Pancreas (tissue), 10 donors: ENCODE data around the gene AP1M2. TPM values are rescaled to one million over a fixed set of nuclear protein-coding genes. Genes with fewer than 3 reads are reported as not detected.
A peak's percentile ranks its signal among the peaks of the same experiment; 100 is the strongest.

ENCODE experiments used
- ATAC-seq, 4 donors: fragments of 200-7000 bp; cut with Tn5 transposase; one replicate each; pipeline versions ENCODE4 v1.8.0 to v1.9.1; 2020; ENCODE audit warnings: mild to moderate bottlenecking in 4 of 4, moderate library complexity in 4 of 4
- DNase-seq, 6 donors: peaks; one replicate each; pipeline ENCODE4 v3.0.0-alpha.2; 2020
- FAIRE-seq: peaks from 2 replicates; lab custom pipeline; 2012; peaks lifted over from hg19 to GRCh38; lab: Jason Lieb, UNC
- H3K27ac ChIP-seq, 4 donors: fragments of 200-600 bp; sonication (generic); 1 replicate in 3 of 4; 2 replicates in 1 of 4; pipeline versions ENCODE4 v1.5.0 to v1.8.0; 2020
- H3K27me3 ChIP-seq, 4 donors: fragments of 200-600 bp; one replicate each; pipeline ENCODE4 v1.8.0; 2021
- H3K36me3 ChIP-seq, 3 donors: fragments of 200-600 bp; sonication (generic) in 1 of 3; one replicate each; pipeline versions ENCODE4 v1.5.0 to v1.8.0; 2020 to 2021
- H3K4me1 ChIP-seq, 3 donors: fragments of 200-600 bp; one replicate each; pipeline ENCODE4 v1.8.0; 2021
- H3K4me3 ChIP-seq, 4 donors: fragments of 200-600 bp; sonication (generic) in 2 of 4; one replicate each; pipeline versions ENCODE4 v1.5.0 to v1.8.0; 2020 to 2021
- H3K9me3 ChIP-seq, 4 donors: fragments of 200-600 bp; one replicate each; pipeline ENCODE4 v1.8.0; 2021
- WGBS, 2 donors: extraction: QIAGEN DNeasy Blood & Tissue Kit; methylation state at CpG; one replicate each; pipeline ENCODE4 v1.1.7; 2013; 5-methylcytosine and 5-hydroxymethylcytosine counted together
- intact Hi-C, 3 donors: fragments of 100-400 bp; cut with DNase I; formaldehyde crosslinking; loops; one replicate each; pipeline versions ENCODE4 v1.11.1 to v1.14.2; 2022
- polyA plus RNA-seq, 2 donors: library from polyadenylated mRNA; stranded (reverse); fragments of 200-250 nt; gene quantifications; one replicate each; pipeline ENCODE4 v1.2.3, GENCODE V29; 2013
- total RNA-seq, 6 donors: library from RNA; stranded (reverse); fragmentation: NEBNext Ultra II Directional in 4 of 6; extraction: Animal tissue kit (Norgen Biotek cat#: 25700) in 4 of 6; gene quantifications; one replicate each; pipeline versions ENCODE4 v1.2.1 to v1.2.4, GENCODE V29; 2021 to 2023
- TF ChIP-seq, protein P1 (sequence below), 4 donors: fragments of 200-600 bp; sonication (generic) in 3 of 4; IDR thresholded peaks; one replicate each; pipeline versions ENCODE4 v1.5.0 to v1.8.0; 2021; ENCODE audit warnings: antibody characterized with exemption in 4 of 4
- donor health status: healthy with polysubstance abuse.
- donor health status: DM: no; HTN: no; CAD: no; lungs with moderate emphysema.
- donor health status: DM: no; HTN: no; CAD: no.
- donor health status: control.
- donor health status: control.
- donor health status: Bipolar disorder and iron deficiency.
- donor health status: DM: yes; HTN: yes; CAD: no.
- donor health status: DM: no; HTN: no; CAD: no.
- donor health status: DM: no; HTN: no; CAD: no.
- donor health status: DM: yes; HTN: yes; CAD: no.

AP1M2 gene
- total and polyA plus RNA-seq, 8 donors, result 32.2 to 57.6 (median 44.0) TPM

- DNase-seq (no peak), FAIRE-seq (no peak), ATAC-seq (no peak)
- H3K27me3 ChIP-seq, result no peaks in the 10 kb centered on the region
- no peak overlapping the region for H3K4me3 ChIP-seq
- intact Hi-C loops, result loop anchor here in 2 of 3 donors (2.0 to 5.0 kb wide), 2 partner anchors 59 to 64 kb away; no protein-coding TSS in a partner anchor
- 78 to 81% methylated on average over 9 of the region's 9 CpGs for WGBS, 2 donors
- no peaks in the 10 kb centered on the region for H3K9me3 ChIP-seq
- H3K27ac ChIP-seq, result no peak overlapping the region
- no peaks in the 10 kb centered on the region for H3K36me3 ChIP-seq
- TF ChIP-seq, protein P1, sequence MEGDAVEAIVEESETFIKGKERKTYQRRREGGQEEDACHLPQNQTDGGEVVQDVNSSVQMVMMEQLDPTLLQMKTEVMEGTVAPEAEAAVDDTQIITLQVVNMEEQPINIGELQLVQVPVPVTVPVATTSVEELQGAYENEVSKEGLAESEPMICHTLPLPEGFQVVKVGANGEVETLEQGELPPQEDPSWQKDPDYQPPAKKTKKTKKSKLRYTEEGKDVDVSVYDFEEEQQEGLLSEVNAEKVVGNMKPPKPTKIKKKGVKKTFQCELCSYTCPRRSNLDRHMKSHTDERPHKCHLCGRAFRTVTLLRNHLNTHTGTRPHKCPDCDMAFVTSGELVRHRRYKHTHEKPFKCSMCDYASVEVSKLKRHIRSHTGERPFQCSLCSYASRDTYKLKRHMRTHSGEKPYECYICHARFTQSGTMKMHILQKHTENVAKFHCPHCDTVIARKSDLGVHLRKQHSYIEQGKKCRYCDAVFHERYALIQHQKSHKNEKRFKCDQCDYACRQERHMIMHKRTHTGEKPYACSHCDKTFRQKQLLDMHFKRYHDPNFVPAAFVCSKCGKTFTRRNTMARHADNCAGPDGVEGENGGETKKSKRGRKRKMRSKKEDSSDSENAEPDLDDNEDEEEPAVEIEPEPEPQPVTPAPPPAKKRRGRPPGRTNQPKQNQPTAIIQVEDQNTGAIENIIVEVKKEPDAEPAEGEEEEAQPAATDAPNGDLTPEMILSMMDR (IDR thresholded peaks at IDR 0.05), result no peak
- H3K4me1 ChIP-seq, result no peaks in the 10 kb centered on the region
Measured at GRCh38 chr19:10583036-10583776, 3.9 kb downstream of the AP1M2 start.

DNA sequence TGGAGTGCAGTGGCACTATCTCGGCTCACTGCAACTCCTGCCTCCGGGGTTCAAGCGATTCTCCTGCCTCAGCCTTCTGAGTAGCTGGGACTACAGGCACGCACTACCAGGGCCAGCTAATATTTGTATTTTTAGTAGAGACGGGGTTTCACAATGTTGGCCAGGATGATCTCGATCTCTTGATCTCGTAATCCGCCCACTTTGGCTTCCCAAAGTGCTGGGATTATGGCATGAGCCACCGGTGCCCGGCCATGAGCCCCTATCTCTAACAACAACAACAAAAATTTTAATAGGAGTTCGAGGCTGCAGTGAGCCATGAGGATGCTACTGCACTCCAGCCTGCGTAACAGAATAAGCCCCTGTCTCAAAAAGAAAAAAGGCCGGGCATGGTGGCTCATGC lies 5.0 kb downstream of the AP1M2 start:
- 87 to 89% methylated on average over 13 of the region's 13 CpGs for WGBS, 2 donors
- Histone ChIP-seq H3K36me3 (peaks cover 0 to 7% (median 0%) of the 10 kb centered on the region in 3 donors), H3K27ac (no peak overlapping the region), H3K4me1 (no peaks in the 10 kb centered on the region), H3K4me3 (no peak overlapping the region), H3K27me3 (no peaks in the 10 kb centered on the region), H3K9me3 (no peaks in the 10 kb centered on the region)
- DNase-seq (no peak), FAIRE-seq (no peak), ATAC-seq (no peak)
- TF ChIP-seq, protein P1 (IDR thresholded peaks at IDR 0.05), result no peak
- intact Hi-C loops, result loop anchor here in 2 of 3 donors (2.0 to 5.0 kb wide), 2 partner anchors 60 to 65 kb away; no protein-coding TSS in a partner anchor

- H3K9me3 ChIP-seq, result no peaks in the 10 kb centered on the region
- H3K4me3 ChIP-seq, result no peak overlapping the region
- DNase-seq (peak; percentile 74 to 92 (median 88)), FAIRE-seq (no peak), ATAC-seq (peak; percentile 88 to 98 (median 97))
- no peak overlapping the region for H3K27ac ChIP-seq
- H3K27me3 ChIP-seq, result no peaks in the 10 kb centered on the region
- H3K36me3 ChIP-seq, result peaks cover 0 to 7% (median 0%) of the 10 kb centered on the region in 3 donors
- TF ChIP-seq, protein P1 (IDR thresholded peaks at IDR 0.05), result peak; percentile 80 to 96 (median 93)
- 34 to 35% methylated on average over 31 of the region's 31 CpGs for WGBS, 2 donors
- intact Hi-C loops, result loop anchor here in 1 of 3 donors (5.0 kb wide), 1 partner anchor 61 kb away; no protein-coding TSS in a partner anchor
- H3K4me1 ChIP-seq, result no peaks in the 10 kb centered on the region
Measured at GRCh38 chr19:10580979-10581631, 6.0 kb downstream of the AP1M2 start.

- TF ChIP-seq, protein P1 (IDR thresholded peaks at IDR 0.05), result no peak
- intact Hi-C loops, result loop anchor here in 1 of 3 donors (10.0 kb wide), 1 partner anchor 67 kb away; no protein-coding TSS in a partner anchor
- H3K4me1 ChIP-seq, result no peaks in the 10 kb centered on the region
- no peak for DNase-seq
- no peak for FAIRE-seq
- H3K9me3 ChIP-seq, result no peaks in the 10 kb centered on the region
- 74 to 83% methylated on average over 6 of the region's 6 CpGs for WGBS, 2 donors
- peaks cover 0 to 7% (median 0%) of the 10 kb centered on the region in 3 donors for H3K36me3 ChIP-seq
- H3K27ac ChIP-seq, result no peak overlapping the region
- ATAC-seq, result no peak
- no peaks in the 10 kb centered on the region for H3K27me3 ChIP-seq
- no peak overlapping the region for H3K4me3 ChIP-seq
Measured at GRCh38 chr19:10577951-10578350, 9.2 kb downstream of the AP1M2 start.
